Common myeloid progenitor, CD34-positive (primary cell): ENCODE results near the gene PLA2G4D.

Experiments
- CTCF ChIA-PET: fragments of 350-600 bp; sonication (Branson Sonifier 250); formaldehyde crosslinking; loops from one replicate; lab custom pipeline; 2021; ENCODE audit warnings: antibody characterized with exemption; lab: Charles Lee
- POLR2A ChIA-PET: fragments of 350-600 bp; sonication (Branson Sonifier 250); formaldehyde crosslinking; loops from one replicate; lab custom pipeline; 2021; ENCODE audit warnings: antibody characterized with exemption; lab: Charles Lee
- DNase-seq, 3 donors: peaks; one replicate each; pipeline versions ENCODE4 v3.0.0 to v3.0.0-alpha.2; 2013
- H3K27ac ChIP-seq, 2 experiments: 1 replicate in 1 of 2; 2 replicates in 1 of 2; pipeline ENCODE4 v1.7.0; 2013; ENCODE audit warnings: inconsistent platforms in 2 of 2, low read length in 2 of 2, mild to moderate bottlenecking in 2 of 2, low read depth in 1 of 2, moderate library complexity in 1 of 2; ENCODE audit not compliant: severe bottlenecking in 2 of 2, insufficient read depth in 1 of 2, poor library complexity in 1 of 2
- H3K27me3 ChIP-seq, 5 experiments: replicated peaks in 2 of 5; 1 replicate in 3 of 5; 2 replicates in 2 of 5; pipeline versions ENCODE4 v1.6.1 to v1.7.0; 2013; ENCODE audit warnings: low read length in 4 of 5, mild to moderate bottlenecking in 2 of 5, moderate library complexity in 2 of 5, inconsistent platforms in 1 of 5; ENCODE audit not compliant: insufficient read depth in 5 of 5, control insufficient read depth in 4 of 5
- H3K36me3 ChIP-seq, 4 experiments: 1 replicate in 2 of 4; 2 replicates in 2 of 4; pipeline versions ENCODE4 v1.6.1 to v1.7.0; 2013; ENCODE audit warnings: low read length in 3 of 4, control low read depth in 1 of 4, mild to moderate bottlenecking in 1 of 4; ENCODE audit not compliant: control insufficient read depth in 4 of 4, insufficient read depth in 4 of 4
- H3K4me1 ChIP-seq, 4 experiments: 1 replicate in 3 of 4; 2 replicates in 1 of 4; pipeline versions ENCODE4 v1.6.1 to v1.7.1; 2013; ENCODE audit warnings: low read length in 3 of 4, mild to moderate bottlenecking in 3 of 4, control low read depth in 1 of 4, inconsistent platforms in 1 of 4, moderate library complexity in 1 of 4; ENCODE audit not compliant: control insufficient read depth in 4 of 4, insufficient read depth in 4 of 4; ENCODE audit errors: control extremely low read depth in 1 of 4
- H3K4me3 ChIP-seq, 7 experiments: 1 replicate in 4 of 7; 2 replicates in 3 of 7; pipeline versions ENCODE4 v1.5.1 to v1.7.0; 2013; ENCODE audit warnings: mild to moderate bottlenecking in 7 of 7, low read length in 6 of 7, moderate library complexity in 6 of 7, inconsistent platforms in 2 of 7, low read depth in 2 of 7, control low read depth in 1 of 7; ENCODE audit not compliant: insufficient read depth in 4 of 7, control insufficient read depth in 1 of 7; ENCODE audit errors: extremely low read depth in 1 of 7
- H3K9me3 ChIP-seq, 5 experiments: 1 replicate in 4 of 5; 2 replicates in 1 of 5; pipeline versions ENCODE4 v1.6.1 to v1.7.1; 2013; ENCODE audit warnings: low read length in 4 of 5, mild to moderate bottlenecking in 2 of 5, inconsistent platforms in 1 of 5, low read depth in 1 of 5, moderate library complexity in 1 of 5; ENCODE audit not compliant: control insufficient read depth in 4 of 5, insufficient read depth in 2 of 5; ENCODE audit errors: control extremely low read depth in 1 of 5
- WGBS: methylation state at CpG from one replicate; pipeline ENCODE4 v1.1.5; 2013; ENCODE audit not compliant: insufficient coverage; 5-methylcytosine and 5-hydroxymethylcytosine counted together

The PLA2G4D gene

GRCh38 chr15:42021593-42021992 lies 72.8 kb downstream of the PLA2G4D start:
- Histone ChIP-seq H3K36me3 (no peaks in the 10 kb centered on the region), H3K4me1 (no peaks in the 10 kb centered on the region), H3K27me3 (peaks cover 0 to 2% (median 0%) of the 10 kb centered on the region in 5 experiments), H3K4me3 (no peak overlapping the region), H3K27ac (no peak overlapping the region), H3K9me3 (peaks cover 0 to 13% (median 11%) of the 10 kb centered on the region in 5 experiments)
- DNase-seq = no peak
- 84% methylated on average over 2 of the region's 5 CpGs for WGBS
- POLR2A ChIA-PET = no interaction called here
- CTCF ChIA-PET = interaction anchor here (1.0 to 1.2 kb wide), 3 partner anchors 18 to 118 kb away, joined by 3 to 4 read pairs (median 3); no protein-coding TSS in a partner anchor

- CTCF ChIA-PET = interaction anchor here (1.0 to 1.2 kb wide), 2 partner anchors 19 to 119 kb away, joined by 3 read pairs; no protein-coding TSS in a partner anchor
- 94% methylated on average over 5 of the region's 5 CpGs for WGBS
Measured at GRCh38 chr15:42020713-42021273, 73.6 kb downstream of the PLA2G4D start, which contains the start of gene PLA2G4E. PLA2G4E (minus strand) TSS chr15:42021042; CDS start chr15:42021030, 12 bp downstream.

DNA sequence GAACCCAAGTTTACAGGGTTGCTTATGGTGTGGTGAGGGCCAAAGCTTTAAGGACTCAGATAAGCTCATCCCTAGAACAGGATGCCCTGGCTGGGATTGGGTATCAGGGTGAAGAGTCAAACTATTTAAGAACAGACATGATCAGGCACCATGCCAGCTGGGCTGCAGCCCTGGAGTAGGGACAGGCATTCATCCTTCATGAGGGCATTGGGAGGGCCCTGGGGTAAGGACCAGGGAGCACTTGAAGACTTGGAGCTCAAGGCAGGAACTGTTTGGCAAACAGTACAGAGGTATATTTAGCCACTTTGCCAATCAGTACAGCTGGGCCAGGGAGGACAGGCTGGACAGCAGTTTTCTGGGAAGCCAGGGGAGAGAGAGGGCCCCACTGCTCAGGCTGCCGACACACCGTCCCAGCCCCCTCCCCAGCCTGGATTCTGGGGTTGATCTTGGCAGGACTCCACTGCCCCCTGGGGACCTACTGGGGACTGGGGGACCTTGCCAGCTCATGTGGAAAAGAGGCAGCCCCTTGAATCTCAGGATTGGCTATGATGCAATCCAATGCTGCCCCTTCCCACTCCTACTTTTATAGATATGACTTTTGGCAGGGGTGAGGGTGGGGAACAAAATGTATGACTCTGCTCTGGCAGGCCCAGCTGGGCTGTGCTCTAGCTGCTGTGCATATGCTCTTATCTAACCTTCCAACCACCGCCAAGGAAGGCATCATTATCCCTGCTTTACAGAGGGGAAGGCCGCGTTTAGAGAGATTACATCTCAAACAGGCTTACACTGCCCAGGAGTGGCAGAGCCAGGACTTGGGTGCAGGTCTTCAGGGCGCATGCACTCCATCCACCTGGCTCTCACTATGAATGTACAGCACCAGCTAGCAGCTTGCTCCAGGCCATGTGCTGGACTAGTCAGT lies 75.8 kb downstream of the PLA2G4D start:
- ChIA-PET POLR2A (no interaction called here), CTCF (interaction anchor here (1.0 to 1.4 kb wide), 5 partner anchors 10 to 44 kb away, joined by 3 to 6 read pairs (median 3); no protein-coding TSS in a partner anchor)
- DNase-seq = no peak
- 100% methylated on average over 2 of the region's 6 CpGs for WGBS
- no peaks in the 10 kb centered on the region for H3K36me3 ChIP-seq
- peaks cover 0 to 8% (median 4%) of the 10 kb centered on the region in 5 experiments for H3K9me3 ChIP-seq
- no peak overlapping the region for H3K4me3 ChIP-seq
- no peaks in the 10 kb centered on the region for H3K27me3 ChIP-seq
- H3K4me1 ChIP-seq = no peaks in the 10 kb centered on the region
- no peak overlapping the region for H3K27ac ChIP-seq

More at GRCh38 chr15:42020713-42021273, 73.6 kb downstream of the PLA2G4D start, which contains the start of gene PLA2G4E:
- no peaks in the 10 kb centered on the region for H3K27me3 ChIP-seq
- H3K27ac ChIP-seq = no peak within 1 kb of the TSS
- peaks cover 0 to 13% (median 11%) of the 10 kb centered on the region in 5 experiments for H3K9me3 ChIP-seq
- DNase-seq = no peak
- H3K36me3 ChIP-seq = no peaks in the 10 kb centered on the region
- POLR2A ChIA-PET = no interaction called here
- no peak within 1 kb of the TSS for H3K4me3 ChIP-seq
- no peaks in the 10 kb centered on the region for H3K4me1 ChIP-seq
